HG03097 (cell line): ENCODE data around the gene EIF2D.
"Not testable (repeated sequence)": the region's sequence is repeated elsewhere in the genome, so short reads cannot be mapped to it uniquely, and the experiment has no call there.

ENCODE experiments used
- ATAC-seq: cut with Tn5 transposase; IDR thresholded peaks from one replicate; pipeline ENCODE4 v1.9.1; 2021; ENCODE audit not compliant: unreplicated experiment, low FRiP score

EIF2D gene

DNA sequence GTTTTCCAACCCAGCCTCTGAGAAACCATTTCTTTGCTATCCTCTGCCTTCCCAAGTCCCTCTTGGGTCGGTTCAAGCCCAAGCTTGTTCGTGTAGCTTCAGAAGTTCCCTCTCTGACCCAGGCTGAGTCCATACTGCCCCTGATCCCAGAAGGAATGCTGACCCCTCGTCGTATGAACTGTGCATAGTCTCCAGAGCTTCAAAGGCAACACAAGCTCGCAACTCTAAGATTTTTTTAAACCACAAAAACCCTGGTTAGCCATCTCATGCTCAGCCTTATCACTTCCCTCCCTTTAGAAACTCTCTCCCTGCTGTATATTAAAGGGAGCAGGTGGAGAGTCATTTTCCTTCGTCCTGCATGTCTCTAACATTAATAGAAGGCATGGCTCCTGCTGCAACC is 23.8 kb downstream of the EIF2D start:
- no peak for ATAC-seq

DNA sequence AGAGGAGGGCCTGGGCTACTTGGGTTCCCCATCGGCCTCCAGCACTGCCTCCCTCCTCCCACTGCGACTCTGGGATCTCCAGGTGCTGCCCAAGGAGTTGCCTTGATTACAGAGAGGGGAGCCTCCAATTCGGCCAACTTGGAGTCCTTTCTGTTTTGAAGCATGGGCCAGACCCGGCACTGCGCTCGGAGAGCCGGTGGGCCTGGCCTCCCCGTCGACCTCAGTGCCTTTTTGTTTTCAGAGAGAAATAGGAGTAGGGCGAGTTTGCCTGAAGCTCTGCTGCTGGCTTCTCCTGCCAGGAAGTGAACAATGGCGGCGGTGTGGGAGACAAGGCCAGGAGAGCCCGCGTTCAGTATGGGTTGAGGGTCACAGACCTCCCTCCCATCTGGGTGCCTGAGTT is 24.4 kb downstream of the EIF2D start:
- no peak for ATAC-seq

DNA sequence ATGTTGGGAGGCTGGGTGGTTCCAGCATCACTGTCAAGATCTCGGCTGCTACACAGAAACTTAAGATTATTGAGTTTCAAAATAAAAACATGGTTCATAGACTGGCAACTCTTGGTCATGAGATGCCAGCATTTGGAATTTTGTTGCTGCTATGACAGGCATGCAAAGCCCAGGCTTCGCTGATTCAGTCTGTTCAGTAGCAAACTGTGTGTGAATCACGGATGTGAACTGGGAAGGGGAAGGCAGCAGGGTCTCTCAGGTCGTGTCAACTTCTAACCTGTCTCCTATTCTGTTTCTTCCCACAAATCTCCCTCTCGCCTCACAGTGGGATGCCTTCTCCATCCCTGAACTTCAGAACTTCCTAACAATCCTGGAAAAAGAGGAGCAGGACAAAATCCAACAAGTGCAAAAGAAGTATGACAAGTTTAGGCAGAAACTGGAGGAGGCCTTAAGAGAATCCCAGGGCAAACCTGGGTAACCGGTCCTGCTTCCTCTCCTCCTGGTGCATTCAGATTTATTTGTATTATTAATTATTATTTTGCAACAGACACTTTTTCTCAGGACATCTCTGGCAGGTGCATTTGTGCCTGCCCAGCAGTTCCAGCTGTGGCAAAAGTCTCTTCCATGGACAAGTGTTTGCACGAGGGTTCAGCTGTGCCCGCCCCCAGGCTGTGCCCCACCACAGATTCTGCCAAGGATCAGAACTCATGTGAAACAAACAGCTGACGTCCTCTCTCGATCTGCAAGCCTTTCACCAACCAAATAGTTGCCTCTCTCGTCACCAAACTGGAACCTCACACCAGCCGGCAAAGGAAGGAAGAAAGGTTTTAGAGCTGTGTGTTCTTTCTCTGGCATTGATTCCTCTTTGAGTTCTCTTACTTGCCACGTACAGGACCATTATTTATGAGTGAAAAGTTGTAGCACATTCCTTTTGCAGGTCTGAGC is 25.5 kb downstream of the EIF2D start:
- ATAC-seq = no peak

DNA sequence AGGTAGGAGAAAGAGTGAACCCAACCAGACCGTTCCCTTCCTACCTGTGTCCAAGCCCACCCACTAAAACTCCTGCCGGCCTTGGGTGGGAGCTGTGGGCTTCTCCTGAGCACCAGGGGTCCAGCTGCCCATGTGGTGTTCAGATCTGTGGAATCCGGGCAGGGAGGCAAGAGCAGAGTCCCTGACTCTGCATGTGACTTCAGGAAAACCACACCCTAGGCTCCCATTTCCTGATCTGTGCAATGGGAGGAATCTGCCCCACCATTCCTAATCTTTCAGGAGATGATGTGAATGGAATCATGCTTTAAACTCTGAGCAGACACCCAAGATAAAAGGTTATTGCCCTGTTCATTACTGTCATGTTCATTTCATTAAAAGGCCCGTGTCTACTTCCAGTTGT is 27.6 kb downstream of the EIF2D start:
- ATAC-seq = no peak

DNA sequence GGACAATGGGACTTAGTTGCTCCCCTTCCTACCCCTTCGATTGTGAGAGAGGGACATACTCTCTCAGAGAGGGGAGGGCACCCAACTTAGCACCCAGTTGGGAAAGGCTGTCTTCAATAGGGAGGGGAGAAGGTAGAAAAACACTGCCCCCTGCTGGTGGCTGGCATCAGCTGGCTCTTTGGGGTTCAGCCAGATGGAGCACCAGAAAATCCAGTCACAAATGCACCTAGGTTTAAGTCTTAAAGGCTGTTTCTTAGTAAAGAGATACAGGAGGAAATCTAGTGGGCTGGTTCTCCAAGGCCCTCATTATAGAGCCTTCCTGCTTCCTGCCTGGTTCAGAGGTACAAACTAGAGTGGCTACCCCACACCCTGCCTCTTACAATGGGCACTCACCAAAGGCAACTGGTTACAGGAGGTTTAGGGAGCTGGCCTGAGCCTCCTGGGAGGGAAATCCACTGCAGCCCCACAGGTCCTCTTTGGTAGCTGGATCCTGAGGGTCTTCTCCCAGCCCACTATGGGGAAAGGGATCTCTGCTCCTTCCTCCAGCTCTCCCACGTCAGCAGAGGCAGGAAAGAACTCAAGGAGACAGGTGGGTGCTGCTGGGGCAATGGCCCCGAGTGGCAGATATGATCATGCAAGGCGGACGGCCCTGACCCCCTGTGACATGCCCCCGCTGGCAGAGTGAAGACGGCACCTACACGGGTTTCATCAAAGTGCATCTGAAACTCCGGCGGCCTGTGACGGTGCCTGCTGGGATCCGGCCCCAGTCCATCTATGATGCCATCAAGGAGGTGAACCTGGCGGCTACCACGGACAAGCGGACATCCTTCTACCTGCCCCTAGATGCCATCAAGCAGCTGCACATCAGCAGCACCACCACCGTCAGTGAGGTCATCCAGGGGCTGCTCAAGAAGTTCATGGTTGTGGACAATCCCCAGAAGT is 28.3 kb downstream of the EIF2D start:
- ATAC-seq = no peak

DNA sequence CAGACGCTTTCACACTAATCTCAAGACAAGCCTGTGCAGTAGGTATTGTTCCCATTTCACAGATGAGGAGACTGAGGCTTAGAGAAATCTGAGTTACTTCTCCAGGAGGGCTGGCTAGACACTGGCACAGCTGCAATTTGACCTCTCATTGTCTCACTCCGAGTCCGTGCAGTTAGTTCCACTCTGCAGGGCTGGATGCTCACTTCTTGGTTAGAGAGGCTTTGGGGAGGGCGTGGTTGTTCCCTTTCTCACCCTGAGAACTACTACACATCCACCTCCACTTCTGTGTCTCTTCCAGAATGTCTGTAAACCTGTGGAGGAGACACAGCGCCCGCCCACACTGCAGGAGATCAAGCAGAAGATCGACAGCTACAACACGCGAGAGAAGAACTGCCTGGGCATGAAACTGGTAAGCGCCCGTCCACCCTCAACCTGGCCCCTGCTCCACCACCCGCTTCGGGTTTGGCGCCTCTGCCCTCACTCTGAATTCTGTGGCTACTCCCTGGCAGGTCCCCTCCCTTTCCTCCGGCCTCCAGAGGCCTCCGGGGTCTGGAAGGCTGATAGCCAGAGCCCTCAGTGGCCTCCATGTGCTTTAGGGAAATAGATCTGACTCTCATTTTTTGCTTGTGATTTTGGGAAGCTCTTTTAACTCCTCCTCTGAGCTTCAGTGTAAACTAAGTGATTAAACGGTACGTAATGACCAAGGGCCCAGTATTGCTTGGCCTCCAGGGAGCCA is 29.1 kb downstream of the EIF2D start:
- no peak for ATAC-seq

DNA sequence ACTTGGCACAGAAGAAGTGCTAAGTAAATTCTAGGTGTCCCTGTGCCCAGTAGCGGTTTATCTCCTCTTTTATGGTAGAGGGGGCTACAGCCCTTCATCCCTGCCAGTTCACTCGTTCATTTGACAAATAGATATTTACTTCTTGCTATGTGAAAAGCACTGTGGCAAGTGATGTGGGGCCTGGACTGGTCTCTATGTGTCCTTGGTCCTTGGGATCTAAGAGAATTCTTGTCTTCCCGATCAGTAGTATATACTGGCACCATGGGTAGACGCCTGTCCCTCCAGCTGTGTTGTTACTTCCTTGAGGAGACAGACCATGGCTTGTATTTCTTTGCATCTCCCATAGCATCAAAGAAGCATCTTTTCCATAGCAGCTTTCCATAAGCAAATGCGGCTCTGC is 29.7 kb downstream of the EIF2D start:
- ATAC-seq = no peak

DNA sequence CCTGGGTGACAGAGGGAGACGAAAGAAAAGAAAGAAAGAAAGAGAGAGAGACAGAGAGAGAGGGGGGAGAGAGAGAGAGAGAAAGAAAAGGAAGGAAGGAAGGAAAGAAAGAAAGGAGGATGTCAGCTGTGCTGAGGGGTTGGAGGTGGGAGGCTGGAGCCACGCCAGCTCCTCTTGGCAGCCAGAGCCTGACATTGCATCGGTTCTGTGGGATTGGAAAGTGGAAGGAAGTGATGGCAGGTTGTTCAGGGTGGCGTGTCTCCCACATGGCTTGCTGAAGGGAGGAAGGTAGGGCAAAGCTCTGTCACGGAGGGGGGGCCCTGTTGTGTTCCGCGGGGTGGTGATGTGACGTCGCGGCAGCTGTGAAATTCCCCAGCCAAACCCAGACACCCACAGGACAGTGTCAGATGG is 30.7 kb downstream of the EIF2D start:
- no peak for ATAC-seq

DNA sequence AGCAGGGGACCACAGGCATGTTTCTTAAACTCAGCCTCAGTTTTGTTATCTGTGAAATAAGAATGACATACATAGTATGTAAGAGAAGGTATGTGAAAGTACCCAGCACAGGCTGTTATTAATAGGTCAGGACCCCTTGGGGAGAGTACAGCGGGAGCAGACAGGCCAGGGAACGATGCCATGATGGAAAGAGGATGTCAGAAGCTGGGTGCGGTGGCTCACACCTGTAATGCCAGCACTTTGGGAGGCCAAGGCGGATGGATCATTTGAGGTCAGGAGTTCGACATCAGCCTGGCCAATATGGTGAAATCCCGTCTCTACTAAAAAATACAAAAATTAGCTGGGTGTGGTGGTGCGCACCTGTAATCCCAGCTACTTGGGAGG is 31.2 kb downstream of the EIF2D start:
- ATAC-seq = not testable (repeated sequence)

DNA sequence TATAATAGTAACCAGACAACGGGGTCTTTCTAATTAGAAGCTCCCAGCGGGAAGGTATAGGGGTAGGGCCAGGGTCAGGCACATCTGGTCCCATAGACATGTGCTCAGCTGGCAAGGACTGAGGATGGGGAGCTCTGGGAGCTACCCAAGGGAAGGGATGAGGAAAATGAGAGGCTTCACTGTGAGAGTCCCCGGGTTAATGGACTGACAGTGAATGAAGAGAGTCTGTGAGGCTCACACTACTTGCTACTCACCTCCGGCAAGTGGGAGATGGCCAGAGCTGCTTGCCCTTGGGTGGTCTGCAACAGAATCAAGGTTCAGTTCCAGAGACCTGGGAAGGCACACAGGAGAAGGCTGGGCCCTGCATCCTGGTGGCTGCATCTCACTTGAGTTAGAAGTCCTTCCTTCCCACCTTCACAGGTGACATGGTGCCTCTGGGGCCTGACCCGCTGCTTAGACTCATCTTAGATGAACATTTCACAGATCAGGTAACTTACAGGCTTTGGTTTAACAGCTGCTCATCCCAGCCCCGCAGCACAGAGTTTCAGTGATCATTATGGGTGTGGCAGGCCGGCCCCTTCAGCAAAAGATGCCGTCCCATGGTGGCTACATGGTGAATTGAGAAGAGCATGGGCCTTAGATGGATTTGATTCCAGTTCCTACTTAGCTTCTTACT is 31.7 kb downstream of the EIF2D start:
- no peak for ATAC-seq

DNA sequence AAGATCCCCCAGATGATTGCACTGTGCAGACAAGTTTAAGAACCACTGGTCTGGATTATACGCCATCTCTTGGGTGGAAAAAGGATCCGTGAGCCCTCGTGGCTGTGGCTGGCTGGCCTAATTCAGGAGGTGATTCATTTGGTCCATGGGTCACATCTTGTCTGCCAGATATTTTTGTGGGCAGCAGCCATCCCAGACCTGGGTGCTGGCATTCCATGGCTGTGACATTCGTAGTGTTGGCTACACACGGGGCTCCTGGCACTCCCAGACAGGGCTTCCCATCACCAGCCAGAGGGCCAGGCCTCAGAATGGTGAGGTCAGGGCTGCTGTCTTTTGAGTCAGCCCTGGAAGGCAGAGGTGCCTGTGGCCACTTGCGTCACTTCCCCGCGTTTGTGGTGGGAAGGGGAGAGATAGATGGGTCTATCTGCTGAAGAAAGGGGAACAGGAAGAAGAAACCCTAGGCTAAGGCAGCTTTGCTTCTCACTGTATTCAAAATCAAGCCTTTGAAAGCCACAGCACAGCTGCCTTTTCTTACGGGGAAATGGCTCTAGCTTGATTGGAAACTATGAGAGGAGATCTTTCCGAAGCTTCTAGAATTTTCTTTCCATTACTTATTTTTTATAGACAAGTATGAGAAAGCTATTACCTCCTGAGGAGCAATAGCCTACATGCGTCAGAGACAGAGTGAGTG is 32.4 kb downstream of the EIF2D start:
- peak; percentile 73 for ATAC-seq

DNA sequence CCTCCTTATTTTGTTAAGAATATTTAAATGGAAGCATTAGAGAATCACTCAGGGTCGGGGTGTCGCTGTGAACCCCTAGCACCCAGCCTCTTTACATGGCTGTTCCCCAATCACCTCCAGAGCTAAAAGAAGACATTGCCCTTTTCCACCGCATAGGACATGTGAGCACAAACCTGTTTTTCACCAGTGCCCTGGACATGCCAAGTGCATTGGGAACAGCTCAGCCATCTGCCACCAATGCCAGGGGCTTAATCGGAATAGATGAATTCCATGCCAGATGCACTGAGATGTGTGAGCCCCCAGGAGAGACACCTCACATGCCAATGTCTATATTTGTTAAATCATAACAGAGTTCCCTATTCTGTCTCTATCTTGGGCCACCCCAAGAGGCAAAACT is 33.3 kb downstream of the EIF2D start:
- ATAC-seq = no peak

DNA sequence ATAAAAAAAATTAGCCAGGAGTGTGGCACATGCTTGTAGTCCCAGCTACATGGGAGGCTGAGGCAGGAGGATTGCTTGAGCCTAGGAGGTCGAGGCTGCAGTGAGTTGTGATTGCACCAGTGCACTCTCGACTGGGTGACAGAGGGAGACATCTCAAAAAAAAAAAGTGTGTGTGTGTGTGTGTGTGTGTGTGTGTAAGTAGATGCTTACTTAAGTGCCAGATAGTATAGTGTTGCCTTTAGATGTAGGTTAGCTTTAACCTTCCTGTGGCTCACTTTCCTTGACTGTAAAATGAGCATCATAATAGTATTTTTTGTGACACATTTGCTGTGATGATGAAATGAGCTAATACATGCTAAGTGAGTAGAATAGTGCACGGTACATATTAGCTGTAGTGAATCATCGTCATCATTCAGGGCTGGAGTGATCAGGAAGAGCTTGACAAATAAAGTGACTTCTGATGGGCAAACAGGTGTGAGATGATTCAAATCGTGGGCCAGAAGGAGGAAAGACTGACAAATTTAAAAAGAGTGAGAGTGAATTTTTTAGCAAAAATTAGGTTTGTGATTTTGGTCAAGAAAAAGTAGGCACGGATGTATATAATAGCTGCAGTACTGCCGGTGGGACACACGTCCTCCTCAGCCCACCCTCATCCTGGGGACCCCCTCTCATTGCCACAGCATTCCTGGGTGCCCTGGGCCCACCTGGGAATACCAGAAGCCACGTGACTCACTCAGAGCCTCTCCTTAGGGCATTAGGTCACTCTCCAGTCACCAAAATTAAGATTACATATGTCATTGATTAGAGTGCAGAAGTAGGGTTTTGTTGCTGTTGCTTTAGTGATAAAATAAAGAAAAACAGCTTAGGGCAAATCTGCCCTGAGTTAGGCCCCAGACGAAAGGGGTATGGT is 33.9 kb downstream of the EIF2D start:
- ATAC-seq = no peak

DNA sequence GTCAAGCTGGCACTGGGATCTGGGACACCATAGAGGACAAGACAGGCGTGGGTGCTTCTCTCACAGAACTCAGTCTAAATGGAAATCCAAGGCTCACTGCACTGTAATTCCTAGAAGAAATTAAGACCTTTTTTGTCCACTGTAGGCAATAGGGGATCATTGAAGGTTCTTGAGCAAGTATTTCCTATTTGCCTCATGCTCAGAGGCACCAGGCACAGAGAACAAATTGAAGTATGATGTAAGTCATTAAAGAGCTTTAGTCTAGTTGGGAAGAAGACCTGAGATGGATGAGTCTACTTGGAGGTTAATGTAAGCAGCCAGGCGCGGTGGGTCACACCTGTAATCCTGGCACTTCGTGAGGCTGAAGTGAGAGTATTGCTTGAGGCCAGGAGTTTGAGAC is 34.6 kb downstream of the EIF2D start:
- ATAC-seq = no peak

DNA sequence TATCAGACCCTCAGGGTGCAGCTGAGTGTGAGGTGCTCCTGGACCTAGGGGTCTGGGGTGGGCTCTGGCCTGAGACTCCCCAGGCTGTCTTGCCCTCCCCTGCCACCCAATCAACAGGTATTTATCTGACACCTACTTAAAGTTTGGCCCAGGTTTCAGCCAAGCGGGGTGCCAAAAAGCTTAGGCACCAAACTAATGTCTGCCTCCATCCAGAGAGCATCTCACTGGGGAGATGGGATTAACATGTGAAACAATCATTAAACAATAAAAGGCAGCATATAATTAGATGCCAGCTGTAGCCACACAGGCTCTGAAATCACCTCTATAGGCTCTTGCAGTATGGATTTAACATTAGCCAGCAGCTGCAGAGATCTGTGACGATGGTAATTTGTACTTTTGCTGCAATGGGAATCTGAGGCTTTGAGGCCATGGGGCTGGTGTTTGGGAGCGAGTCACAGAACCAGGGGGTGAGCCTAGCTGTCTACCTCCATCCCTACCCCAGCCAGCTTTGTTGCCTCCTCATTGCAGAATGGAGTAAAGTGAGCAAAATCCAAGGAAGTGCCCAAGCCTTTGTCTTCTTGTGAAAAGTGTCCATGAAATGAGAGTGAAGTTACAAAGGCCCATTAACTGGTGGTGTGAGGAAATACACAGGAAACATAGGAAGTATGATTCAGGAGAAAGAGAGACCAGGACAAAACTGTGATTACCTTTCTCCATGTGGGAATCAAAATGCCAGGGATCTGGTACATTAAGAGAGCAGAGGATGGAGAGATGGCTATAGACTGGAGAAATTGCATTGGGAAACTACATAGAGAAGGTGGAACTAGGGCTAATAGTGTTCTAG is 36.1 kb downstream of the EIF2D start:
- no peak for ATAC-seq

DNA sequence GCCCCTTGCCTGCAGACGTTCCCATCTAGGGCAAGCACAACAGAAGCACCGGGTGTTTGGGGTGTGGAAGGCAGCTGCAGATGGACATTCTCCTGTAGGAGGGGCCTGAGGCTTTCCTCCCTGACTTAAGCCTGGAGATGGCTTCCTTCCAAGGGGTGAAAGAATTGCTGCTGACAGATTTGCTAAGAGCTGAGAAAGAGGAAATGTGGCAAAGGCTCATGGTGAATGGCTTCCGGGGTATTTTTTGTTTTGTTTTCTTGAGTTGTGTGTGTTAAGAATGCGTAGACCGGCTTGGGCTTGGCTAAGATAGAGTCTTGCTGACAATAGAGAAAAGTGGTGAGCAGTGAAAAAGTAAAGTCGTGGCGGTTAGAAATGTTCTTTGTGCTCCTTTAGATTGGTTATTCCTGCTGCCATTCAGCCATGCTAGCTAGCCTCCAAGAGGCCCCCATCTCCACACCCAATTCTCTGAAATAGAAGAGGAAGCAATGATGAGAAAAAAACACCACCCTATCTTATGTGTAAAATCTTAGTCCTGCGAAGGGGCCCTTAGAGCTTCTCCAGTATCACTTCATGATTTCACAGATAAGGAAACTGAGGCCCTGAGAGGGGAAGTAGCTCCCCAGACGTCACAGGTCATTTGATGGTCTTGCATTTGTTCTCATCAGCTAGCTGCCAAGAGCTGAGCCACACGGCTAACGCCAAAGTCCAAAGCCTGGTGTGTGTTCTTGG is 36.9 kb downstream of the EIF2D start:
- no peak for ATAC-seq

DNA sequence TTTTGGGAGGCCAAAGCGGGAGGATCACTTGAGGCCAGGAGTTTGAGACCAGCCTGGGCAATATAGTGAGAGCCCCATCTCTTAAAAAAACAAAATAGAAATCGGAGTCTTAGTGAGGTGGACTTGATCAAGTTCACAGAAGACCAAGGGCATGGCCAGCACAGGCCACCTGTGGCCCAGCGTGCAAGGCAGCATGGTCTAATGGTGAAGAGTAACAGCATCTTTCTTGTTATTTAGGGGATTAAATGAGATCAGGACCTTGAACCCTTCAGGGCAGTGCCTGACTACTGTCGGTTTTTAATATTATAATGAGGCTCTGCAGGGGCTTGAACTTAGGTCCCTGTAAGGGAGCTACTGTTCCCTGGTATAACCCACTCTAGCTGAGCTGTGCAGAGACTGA is 38.5 kb downstream of the EIF2D start:
- no peak for ATAC-seq
